K562 (cell line): Measurements from ENCODE around the gene IL31. TPM values are rescaled to one million over a fixed set of nuclear protein-coding genes. Genes with fewer than 3 reads are reported as not detected.
A peak's percentile ranks its signal among the peaks of the same experiment; 100 is the strongest.

Experiments used
- CHD2 ChIP-seq: IDR thresholded peaks from 2 replicates; pipeline ENCODE4 v1.6.1; 2011; ENCODE audit warnings: low read depth, low read length
- ELK1 ChIP-seq: sonication (generic); formaldehyde crosslinking; IDR thresholded peaks from 2 replicates; pipeline ENCODE4 v1.8.1; 2022; ENCODE audit warnings: missing genetic modification reagents
- ETS2 ChIP-seq: IDR thresholded peaks from 2 replicates; pipeline ENCODE4 v1.6.1; 2016; ENCODE audit warnings: borderline replicate concordance, missing genetic modification characterization, mild to moderate bottlenecking, moderate library complexity, missing compliant biosample characterization; ENCODE audit not compliant: poor library complexity, severe bottlenecking
- EWSR1 ChIP-seq: fragments of 450-650 bp; IDR thresholded peaks from 2 replicates; pipeline ENCODE4 v1.6.1; 2018; ENCODE audit warnings: borderline replicate concordance, mild to moderate bottlenecking, low read depth, moderate library complexity; ENCODE audit not compliant: partially characterized antibody
- GATA2 ChIP-seq: sonication (generic); formaldehyde crosslinking; IDR thresholded peaks from 2 replicates; pipeline ENCODE4 v1.4.0; 2020; ENCODE audit warnings: mild to moderate bottlenecking, missing genetic modification reagents
- GATAD2A ChIP-seq: fragments of 450-650 bp; IDR thresholded peaks from 2 replicates; pipeline ENCODE4 v1.6.1; 2017
- HNRNPUL1 ChIP-seq: fragments of 200-400 bp; formaldehyde crosslinking; IDR thresholded peaks from 2 replicates; pipeline ENCODE4 v1.6.1; 2017; ENCODE audit warnings: low read length
- HSF4 ChIP-seq: fragments of 250-450 bp; sonication (Bioruptor Pico); IDR thresholded peaks from 2 replicates; pipeline ENCODE4 v2.1.2; 2022; ENCODE audit warnings: mild to moderate bottlenecking, moderate library complexity, borderline replicate concordance
- KAT7 ChIP-seq: sonication (generic); formaldehyde crosslinking; IDR thresholded peaks from 2 replicates; pipeline ENCODE4 v1.8.0; 2022; ENCODE audit warnings: missing genetic modification reagents, mild to moderate bottlenecking, borderline replicate concordance
- MBD2 ChIP-seq: sonication (generic); IDR thresholded peaks from 2 replicates; pipeline ENCODE4 v1.6.1; 2016; ENCODE audit warnings: low read depth, borderline replicate concordance
- POLR3G ChIP-seq: IDR thresholded peaks from 2 replicates; pipeline ENCODE4 v1.6.1; 2011; ENCODE audit not compliant: insufficient read length, insufficient replicate concordance; ENCODE audit errors: extremely low read depth
- RAD51 ChIP-seq: fragments of 450-650 bp; IDR thresholded peaks from 2 replicates; pipeline ENCODE4 v1.7.1; 2016; ENCODE audit warnings: low read depth, mild to moderate bottlenecking, borderline replicate concordance
- SAFB2 ChIP-seq: fragments of 200-400 bp; formaldehyde crosslinking; IDR thresholded peaks from 2 replicates; pipeline ENCODE4 v1.6.1; 2018; ENCODE audit warnings: borderline replicate concordance, low read length, low read depth, moderate library complexity; ENCODE audit not compliant: severe bottlenecking
- USF2 ChIP-seq: sonication (generic); formaldehyde crosslinking; IDR thresholded peaks from 2 replicates; pipeline ENCODE4 v1.5.0; 2020; ENCODE audit warnings: missing genetic modification reagents
- ZBTB33 ChIP-seq: sonication (generic); formaldehyde crosslinking; IDR thresholded peaks from 2 replicates; pipeline ENCODE4 v1.8.1; 2023; ENCODE audit warnings: mild to moderate bottlenecking, missing genetic modification reagents
- ZNF232 ChIP-seq: sonication (generic); formaldehyde crosslinking; IDR thresholded peaks from 2 replicates; pipeline ENCODE4 v1.8.0; 2022; ENCODE audit warnings: mild to moderate bottlenecking, missing genetic modification reagents
- ZNF253 ChIP-seq: fragments of 250-450 bp; sonication (Bioruptor Pico); conservative IDR thresholded peaks from 2 replicates; pipeline ENCODE4 v1.6.1; 2021; ENCODE audit warnings: mild to moderate bottlenecking
- ZNF277 ChIP-seq: fragments of 250-450 bp; sonication (Bioruptor Pico); IDR thresholded peaks from 2 replicates; pipeline ENCODE4 v1.8.0; 2022; ENCODE audit warnings: inconsistent platforms, mild to moderate bottlenecking, moderate library complexity, borderline replicate concordance
- polyA plus RNA-seq, 8 experiments: library from polyadenylated mRNA; depleted of rRNA in 4 of 8; stranded (reverse) in 5 of 8; unstranded in 3 of 8; fragments of >200 nt; fragmentation: Nextera tagmentation in 2 of 8; fragmentation: Illumina TruSeq in 1 of 8; extraction: Ambion mirVana in 2 of 8; extraction: Trizol in 1 of 8; gene quantifications; 2 replicates each; pipeline versions ENCODE4 v1.2.1 to v1.2.3, GENCODE V29; 2011 to 2014; ENCODE audit warnings: inconsistent platforms in 1 of 8, missing spikeins in 1 of 8
- total RNA-seq, 7 experiments: library from RNA; depleted of rRNA in 6 of 7; stranded (reverse); fragments of >200 nt in 6 of 7; fragmentation: Illumina TruSeq in 2 of 7; extraction: Trizol in 2 of 7; gene quantifications; 2 replicates each; pipeline versions ENCODE4 v1.2.1 to v1.2.3, GENCODE V29; 2011 to 2021; ENCODE audit warnings: low replicate concordance in 1 of 7

The IL31 gene
- total and polyA plus RNA-seq, 9 of the 15 experiments (the other 6 are each of a cell fraction or from before 2014, with no cell fraction given): not detected

GRCh38 chr12:122206111-122206881 is 32.3 kb upstream of the IL31 start (continued):
- TF ChIP-seq POLR3G: no peak
- TF ChIP-seq ELK1 (CRISPR knock-in tag): no peak
- no peak for TF ChIP-seq EWSR1
- TF ChIP-seq GATAD2A: no peak
- no peak for TF ChIP-seq HNRNPUL1
- no peak for TF ChIP-seq HSF4
- no peak for TF ChIP-seq CHD2
- TF ChIP-seq KAT7 (CRISPR knock-in tag): no peak
- no peak for TF ChIP-seq ETS2 (tag)
- TF ChIP-seq SAFB2: no peak
- peak; percentile 58; the same call in 1 of the 2 replicates for TF ChIP-seq RAD51
- TF ChIP-seq USF2 (CRISPR knock-in tag): peak; percentile 73
- TF ChIP-seq ZNF277: no peak
- TF ChIP-seq ZNF232 (CRISPR knock-in tag): no peak
- no peak for TF ChIP-seq MBD2
- 0 out of 2 replicates have a peak, but pooled peaks have one; percentile 69 for TF ChIP-seq ZBTB33 (CRISPR knock-in tag)
- no peak for TF ChIP-seq GATA2
- no peak for TF ChIP-seq ZNF253 (CRISPR knock-in tag)
